GM18868 (cell line): ENCODE data around the gene POLG.

Source experiments
- ATAC-seq: cut with Tn5 transposase; IDR thresholded peaks from one replicate; pipeline ENCODE4 v1.9.1; 2021; ENCODE audit warnings: mild to moderate bottlenecking, moderate library complexity; ENCODE audit not compliant: unreplicated experiment

The POLG gene

GRCh38 chr15:89334510-89335297 is at the start of gene POLG:
TSS of gene POLG (minus strand) at chr15:89334824. CDS start at chr15:89333754, 1,070 bp downstream.
- ATAC-seq, result peak; percentile 88

DNA sequence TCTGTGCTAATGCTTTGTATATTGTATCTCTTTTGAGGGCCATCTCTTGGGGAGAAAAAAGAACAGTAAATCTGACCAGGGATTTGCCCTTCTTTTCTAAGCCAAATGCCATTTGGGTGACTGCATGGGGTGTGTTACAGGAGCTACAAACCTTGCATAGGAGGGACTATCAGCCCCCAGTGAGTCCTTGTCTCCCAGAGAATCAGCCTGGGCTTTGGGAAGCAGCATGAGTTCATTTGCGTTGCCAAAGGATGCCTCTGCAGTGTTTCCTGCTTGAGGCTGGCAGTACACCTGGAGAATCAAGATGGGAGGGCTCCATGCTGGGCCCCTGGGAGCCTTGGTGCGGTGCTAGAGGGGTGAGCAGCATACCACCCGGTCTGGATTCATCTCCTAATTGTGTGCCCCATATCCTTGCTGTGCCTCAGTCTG is 49.6 kb upstream of the POLG start:
- no peak for ATAC-seq

DNA sequence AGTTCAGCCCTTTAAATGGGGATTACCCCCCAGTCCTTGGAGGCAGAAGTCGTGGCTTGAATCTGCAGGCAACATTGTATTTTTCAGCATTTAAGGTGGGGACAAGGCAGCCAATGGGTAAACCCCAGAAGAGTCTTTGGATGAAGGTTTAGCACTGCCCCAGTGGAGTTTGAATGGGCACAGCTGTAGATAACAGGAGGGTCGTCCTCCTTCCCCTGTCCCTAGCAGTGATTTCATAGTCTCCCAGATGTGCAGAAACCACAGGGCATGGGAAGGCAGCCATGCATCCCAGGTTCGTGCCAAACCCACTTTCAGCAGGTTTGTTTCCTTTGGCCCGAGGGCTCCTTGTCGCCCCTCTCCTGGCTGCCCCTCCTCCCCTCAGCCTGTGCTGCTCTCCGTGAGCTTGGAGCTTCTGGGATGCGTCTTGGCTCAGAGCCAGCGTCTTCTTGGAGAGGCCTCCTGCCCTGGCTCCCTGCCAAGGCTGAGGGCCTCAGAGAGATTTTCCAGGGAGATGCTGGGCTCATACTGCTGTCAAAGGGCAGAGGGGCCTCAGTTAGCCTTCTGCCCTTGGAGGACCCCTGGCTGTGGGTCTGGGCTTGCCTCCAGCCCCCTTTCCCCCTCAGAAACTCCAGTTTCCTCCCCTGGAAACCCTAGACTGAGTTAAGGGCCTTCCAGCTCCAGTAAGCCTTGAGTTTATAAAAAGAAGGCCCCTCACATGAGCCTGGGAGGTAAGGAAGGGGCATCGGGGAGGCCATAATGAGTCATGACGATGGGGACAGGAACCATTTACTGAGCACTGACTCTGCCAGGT is 48.9 kb upstream of the POLG start:
- ATAC-seq, result no peak

- ATAC-seq, result no peak
These were observed 47.5 kb upstream of the POLG start for GRCh38 chr15:89381888-89382686.

DNA sequence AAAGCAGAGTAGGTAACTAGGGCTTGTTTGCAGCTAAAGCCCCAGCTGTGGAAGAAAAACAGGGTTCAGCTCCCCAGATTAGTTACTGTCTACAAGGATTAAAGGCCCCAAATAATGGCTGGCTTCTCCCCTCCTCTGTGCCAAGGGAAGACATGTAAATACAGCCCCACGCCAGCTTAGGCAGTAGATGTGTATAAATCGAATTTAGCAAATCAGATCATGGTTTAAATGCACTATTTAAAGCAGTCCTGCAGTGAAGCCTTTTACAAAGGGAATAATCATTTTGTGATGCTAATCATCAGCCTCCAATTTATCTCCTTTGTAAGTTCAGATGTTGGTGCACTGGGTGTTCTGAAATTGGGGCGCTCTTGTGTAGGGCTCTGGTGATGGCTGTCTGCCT is 46.7 kb upstream of the POLG start:
- ATAC-seq, result no peak

- ATAC-seq, result no peak
These were observed 45.2 kb upstream of the POLG start for GRCh38 chr15:89379818-89380217.

- ATAC-seq, result no peak
These were observed 44.6 kb upstream of the POLG start for GRCh38 chr15:89379251-89379695.

DNA sequence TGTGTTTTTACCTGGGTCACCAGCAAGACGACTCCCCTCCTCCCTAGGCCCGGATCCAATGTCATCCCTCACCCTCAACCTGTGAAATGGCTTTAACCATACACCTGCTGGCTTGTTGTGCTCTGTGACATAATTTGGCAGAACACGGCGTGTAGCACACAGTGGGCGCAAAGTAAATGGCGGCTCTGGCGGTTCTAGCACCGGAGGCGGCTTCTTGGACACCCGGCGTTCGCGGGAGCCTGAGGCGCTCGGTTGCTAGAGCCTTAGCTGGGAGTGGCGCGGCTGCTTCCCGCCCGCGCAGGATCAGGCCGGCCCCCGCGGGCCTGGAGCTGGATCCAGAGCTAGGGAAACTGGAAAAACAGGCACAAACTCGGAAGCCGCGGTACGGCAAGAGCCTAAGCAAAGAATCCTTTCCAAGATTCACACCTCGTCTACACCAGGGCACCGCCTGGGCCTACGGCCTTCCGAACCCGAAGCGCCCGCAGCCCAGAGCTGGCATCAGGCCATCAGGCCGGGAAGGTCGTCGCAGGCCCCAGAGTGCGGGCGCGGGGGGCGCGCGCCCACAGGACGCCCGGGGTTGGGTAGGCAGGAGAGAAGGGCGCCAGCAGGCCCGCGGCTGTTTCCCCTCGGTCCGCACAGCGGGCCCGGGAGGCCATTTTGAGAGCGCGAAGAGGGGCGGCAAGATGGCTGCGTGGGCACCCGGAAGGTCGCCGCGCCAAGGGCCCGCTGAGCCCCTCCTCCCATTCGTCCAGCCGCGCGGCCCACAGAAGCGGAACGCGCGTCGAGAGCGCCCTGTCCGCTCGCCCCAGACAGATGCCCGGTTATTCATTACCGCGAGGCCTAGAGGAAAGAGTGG is 43.9 kb upstream of the POLG start:
- no peak for ATAC-seq

GRCh38 chr15:89377842-89378295 is 43.2 kb upstream of the POLG start:
- no peak for ATAC-seq

- no peak for ATAC-seq
These were observed 42.6 kb upstream of the POLG start for GRCh38 chr15:89377024-89377841.

- ATAC-seq, result no peak
These were observed 41.8 kb upstream of the POLG start for GRCh38 chr15:89376388-89376787.

GRCh38 chr15:89375093-89376005 is 40.7 kb upstream of the POLG start:
- ATAC-seq, result no peak

DNA sequence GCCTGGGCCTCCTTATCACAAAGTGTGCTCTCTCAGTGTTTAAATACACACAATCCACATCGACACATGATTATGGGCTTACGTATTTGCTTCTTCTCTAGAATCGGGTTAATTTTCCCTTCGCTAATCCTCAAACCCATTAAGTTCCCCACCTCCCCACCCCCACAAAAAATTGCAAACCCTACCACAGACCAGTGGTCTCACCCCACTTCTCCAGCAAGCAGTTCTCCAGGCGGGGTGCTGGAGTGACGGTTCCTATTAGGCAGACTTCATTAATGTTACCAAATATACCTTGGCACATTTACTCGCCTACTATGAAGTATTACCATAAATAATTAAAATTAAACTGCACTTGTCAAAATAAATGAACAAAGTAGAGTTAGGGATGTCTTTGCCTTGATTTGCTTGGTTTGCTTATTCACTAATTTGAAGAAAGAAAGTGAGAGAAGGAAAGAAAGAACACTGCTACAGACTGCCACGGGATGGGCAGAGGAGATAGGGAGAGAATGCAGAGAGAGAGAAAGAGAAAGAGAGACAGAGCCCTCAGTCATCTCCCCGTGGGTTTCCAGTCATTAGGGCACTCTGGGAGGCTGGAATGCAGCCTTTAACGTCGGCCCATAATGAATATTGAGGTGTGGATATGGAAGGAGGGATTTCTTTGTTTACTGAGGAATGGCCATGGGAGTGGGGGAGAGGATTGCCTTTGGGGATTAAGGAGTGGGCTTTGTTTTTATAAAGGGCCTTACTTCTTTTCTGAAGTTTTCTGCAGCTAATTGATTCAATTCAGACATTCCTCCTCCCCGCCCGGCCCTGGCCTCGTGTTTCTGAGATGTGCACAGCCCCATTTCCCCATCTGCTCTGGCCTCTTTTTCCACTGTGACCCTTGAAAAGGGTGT is 39.7 kb upstream of the POLG start:
- ATAC-seq, result no peak

- no peak for ATAC-seq
These were observed 37.7 kb upstream of the POLG start for GRCh38 chr15:89372069-89372935.

GRCh38 chr15:89371228-89372044 is 36.8 kb upstream of the POLG start:
- ATAC-seq, result no peak

GRCh38 chr15:89370978-89371227 is 36.3 kb upstream of the POLG start:
- no peak for ATAC-seq
